ENCODE results near the gene PRORP.
"Not testable (repeated sequence)": the region's sequence is repeated elsewhere in the genome, so short reads cannot be mapped to it uniquely, and the experiment has no call there.

The PRORP gene

GRCh38 chr14:35138585-35138984, 16.2 kb downstream of the PRORP start:
- no peak for DNase-seq (ENCODE audit: low read depth in 2 of 2)

GRCh38 chr14:35140718-35141581, 18.6 kb downstream of the PRORP start:
- DNase-seq (ENCODE audit: low read depth in 2 of 2) = no peak

- DNase-seq (ENCODE audit: low read depth in 2 of 2) = no peak
Observed at GRCh38 chr14:35144029-35144428, 21.7 kb downstream of the PRORP start.

- no peak for DNase-seq (ENCODE audit: low read depth in 2 of 2)
Observed at GRCh38 chr14:35146711-35147149, 24.4 kb downstream of the PRORP start.

GRCh38 chr14:35147186-35147585, 24.8 kb downstream of the PRORP start:
- DNase-seq (ENCODE audit: low read depth in 2 of 2) = no peak

- no peak for DNase-seq (ENCODE audit: low read depth in 2 of 2)
Observed at GRCh38 chr14:35147711-35148110, 25.4 kb downstream of the PRORP start.

- no peak for DNase-seq (ENCODE audit: low read depth in 2 of 2)
Observed at GRCh38 chr14:35149239-35149638, 26.9 kb downstream of the PRORP start.

- DNase-seq (ENCODE audit: low read depth in 2 of 2) = not testable (repeated sequence)
Observed at GRCh38 chr14:35152531-35152930, 30.2 kb downstream of the PRORP start.

GRCh38 chr14:35154016-35154415, 31.7 kb downstream of the PRORP start:
- no peak for DNase-seq (ENCODE audit: low read depth in 2 of 2)

- no peak for DNase-seq (ENCODE audit: low read depth in 2 of 2)
Observed at GRCh38 chr14:35155962-35156361, 33.6 kb downstream of the PRORP start.

GRCh38 chr14:35158491-35158890, 36.1 kb downstream of the PRORP start:
- no peak for DNase-seq (ENCODE audit: low read depth in 2 of 2)

GRCh38 chr14:35158951-35159653, 36.8 kb downstream of the PRORP start:
- no peak for DNase-seq (ENCODE audit: low read depth in 2 of 2)

- DNase-seq (ENCODE audit: low read depth in 2 of 2) = no peak
Observed at GRCh38 chr14:35159742-35160409, 37.5 kb downstream of the PRORP start.

- peak in 1 of 2 donors; percentile 1 for DNase-seq (ENCODE audit: low read depth in 2 of 2)
Observed at GRCh38 chr14:35161231-35161630, 38.9 kb downstream of the PRORP start.

- DNase-seq (ENCODE audit: low read depth in 2 of 2) = no peak
Observed at GRCh38 chr14:35163384-35163783, 41.0 kb downstream of the PRORP start.

- no peak for DNase-seq (ENCODE audit: low read depth in 2 of 2)
Observed at GRCh38 chr14:35164849-35165248, 42.5 kb downstream of the PRORP start.

- DNase-seq (ENCODE audit: low read depth in 2 of 2) = no peak
Observed at GRCh38 chr14:35167496-35167895, 45.1 kb downstream of the PRORP start.

All from activated CD8-positive, alpha-beta memory T cell treated with anti-CD3 and anti-CD28 coated beads for 4 hours (primary cell).